HG02870 (cell line): ENCODE measurements around the gene PPFIA1.

Experiments used
- ATAC-seq: cut with Tn5 transposase; IDR thresholded peaks from one replicate; pipeline ENCODE4 v1.9.1; 2021; ENCODE audit warnings: mild to moderate bottlenecking, moderate library complexity; ENCODE audit not compliant: unreplicated experiment

The PPFIA1 gene

DNA sequence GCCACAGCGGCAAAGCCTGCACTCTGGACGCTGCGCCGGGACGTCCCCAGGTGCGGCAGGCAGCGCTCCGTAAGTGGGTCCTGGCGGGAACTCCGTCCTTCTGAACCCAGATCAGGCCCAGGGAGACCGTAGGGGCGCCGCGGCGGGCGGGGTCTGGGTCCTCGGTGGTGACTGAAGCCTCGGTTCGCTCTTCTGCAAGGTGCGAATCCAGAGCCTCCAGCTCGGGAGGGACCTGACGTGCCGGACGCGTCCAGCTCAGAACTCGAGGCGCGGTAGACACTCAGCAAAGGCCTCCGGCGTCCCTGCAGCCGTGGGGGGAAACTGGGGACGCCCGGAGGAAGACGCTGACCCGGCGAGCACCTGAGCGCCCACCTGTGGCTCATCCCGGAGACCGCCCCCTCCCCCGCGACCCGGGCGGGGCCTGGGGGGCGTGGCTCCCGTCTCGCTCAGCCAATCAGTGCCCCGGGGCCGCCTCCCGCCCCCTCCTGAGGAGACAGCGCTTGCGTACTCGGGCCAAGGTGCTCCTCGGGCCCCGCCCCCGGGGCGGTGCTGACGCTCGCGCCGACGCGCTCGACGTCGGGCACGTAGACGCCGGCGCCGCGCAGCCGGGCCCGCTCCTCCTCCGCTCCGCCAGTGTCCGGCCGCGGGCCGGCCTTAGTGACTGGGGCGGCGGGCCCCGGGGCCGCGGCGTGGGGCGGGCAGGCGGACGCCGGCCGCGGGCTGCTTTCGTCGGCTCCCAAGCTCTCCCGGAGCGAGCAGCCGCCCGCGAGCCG, at the start of gene PPFIA1:
Gene PPFIA1 (plus strand): TSS at position 587 of the 773 bp plus-strand sequence. CDS start 1,483 bp downstream, outside the sequence.
- peak; percentile 85 for ATAC-seq

DNA sequence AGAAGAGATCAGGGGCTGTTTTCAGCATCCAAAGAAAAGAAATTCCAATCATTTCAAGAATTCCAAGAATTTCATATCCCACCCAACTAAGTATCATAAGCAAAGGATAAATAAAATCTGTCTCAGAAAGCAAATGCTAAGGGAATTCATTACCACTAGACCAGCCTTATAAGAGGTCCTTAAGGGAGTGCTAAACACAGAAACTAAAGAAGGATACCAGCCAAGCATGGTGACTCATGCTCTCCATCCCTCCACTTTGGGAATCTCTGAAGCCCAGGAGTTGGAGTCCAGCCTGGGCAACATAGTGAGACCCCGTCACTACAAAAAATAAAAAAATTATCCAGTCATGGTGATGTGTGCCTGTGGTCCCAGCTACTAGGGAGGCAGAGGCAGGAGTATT, 49.6 kb upstream of the PPFIA1 start:
- ATAC-seq = no peak

DNA sequence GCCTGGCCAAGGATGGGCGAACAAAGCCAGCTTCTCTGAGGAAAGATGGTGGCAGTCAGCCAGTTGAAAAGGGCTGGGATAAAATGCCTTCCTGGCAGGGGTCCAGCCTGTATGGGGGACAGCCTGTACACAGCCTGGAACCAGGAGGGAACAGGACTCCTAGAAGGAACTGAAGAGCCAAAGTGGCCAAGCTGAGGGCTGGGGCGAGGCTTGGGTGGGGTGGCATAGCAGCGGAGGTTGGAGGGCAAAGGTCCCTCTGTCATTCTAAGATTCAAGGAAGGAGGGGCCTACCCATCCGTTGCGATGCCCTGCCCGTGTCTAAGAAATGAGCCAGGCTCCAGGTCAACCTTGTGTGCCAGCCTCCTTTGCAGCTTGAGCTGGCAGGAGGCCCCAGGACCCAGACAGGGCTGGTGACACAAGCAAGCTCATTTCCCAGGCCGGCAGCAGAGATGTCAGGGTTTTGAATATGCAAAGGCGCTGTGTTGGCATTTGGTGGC, 44.8 kb upstream of the PPFIA1 start:
- ATAC-seq = no peak

DNA sequence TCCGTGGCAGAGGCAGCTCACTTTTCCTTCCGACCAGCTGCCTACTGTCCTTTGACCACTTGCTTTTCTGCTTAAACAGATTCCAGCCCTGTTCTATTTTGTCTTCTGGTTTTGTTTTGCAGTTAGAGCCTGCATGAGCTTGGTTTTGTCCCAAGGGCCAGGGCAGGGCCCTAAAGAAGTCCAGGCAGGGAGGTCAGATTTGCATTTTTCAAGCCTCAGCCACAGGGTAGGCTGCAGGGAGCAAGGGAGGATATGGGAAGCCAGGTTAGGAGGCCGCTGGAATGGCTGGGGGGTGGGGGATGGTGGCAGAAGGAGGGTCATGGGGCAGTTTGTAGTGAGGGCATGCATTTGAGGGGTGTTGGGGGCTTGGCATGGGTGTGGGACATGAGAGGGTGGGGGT, 44.3 kb upstream of the PPFIA1 start:
- no peak for ATAC-seq

DNA sequence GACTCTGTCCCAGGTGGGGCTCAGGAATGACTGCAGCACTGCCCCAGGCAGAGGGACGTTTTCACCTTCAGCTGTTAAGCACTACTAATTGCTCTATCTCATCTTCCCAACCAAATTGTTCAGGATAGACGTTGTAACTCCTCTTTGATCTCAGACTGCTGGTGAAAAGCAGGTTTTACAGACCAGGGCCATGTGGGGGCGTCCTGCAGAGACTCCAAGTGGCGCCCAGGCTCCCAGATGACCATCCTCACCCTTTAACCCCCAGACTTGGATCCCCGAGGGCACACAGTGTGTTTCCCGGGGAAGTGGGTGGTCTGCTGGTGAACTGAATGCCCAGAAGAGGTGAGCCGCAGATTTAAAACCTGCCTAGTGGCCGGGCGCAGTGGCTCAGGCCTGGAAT, 43.5 kb upstream of the PPFIA1 start:
- ATAC-seq = no peak

DNA sequence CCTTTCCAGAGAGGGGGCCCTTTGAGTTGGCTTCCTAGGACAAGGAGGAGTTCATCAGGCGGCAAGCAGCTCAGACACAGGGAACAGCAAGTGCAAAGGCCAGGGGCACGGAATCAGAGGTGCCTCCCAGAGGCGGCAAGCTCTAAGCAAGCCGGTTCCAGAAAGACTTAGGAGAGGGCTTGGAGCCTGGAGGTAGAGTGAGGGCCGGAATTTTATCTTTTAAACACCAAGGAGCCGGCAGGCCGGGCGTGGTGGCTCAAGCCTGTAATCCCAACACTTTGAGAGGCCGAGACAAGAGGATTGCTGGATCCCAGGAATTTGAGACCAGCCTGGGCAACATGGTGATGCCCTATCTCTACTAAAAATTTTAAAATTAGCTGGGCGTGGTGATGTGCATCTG, 40.8 kb upstream of the PPFIA1 start:
- ATAC-seq = no peak

DNA sequence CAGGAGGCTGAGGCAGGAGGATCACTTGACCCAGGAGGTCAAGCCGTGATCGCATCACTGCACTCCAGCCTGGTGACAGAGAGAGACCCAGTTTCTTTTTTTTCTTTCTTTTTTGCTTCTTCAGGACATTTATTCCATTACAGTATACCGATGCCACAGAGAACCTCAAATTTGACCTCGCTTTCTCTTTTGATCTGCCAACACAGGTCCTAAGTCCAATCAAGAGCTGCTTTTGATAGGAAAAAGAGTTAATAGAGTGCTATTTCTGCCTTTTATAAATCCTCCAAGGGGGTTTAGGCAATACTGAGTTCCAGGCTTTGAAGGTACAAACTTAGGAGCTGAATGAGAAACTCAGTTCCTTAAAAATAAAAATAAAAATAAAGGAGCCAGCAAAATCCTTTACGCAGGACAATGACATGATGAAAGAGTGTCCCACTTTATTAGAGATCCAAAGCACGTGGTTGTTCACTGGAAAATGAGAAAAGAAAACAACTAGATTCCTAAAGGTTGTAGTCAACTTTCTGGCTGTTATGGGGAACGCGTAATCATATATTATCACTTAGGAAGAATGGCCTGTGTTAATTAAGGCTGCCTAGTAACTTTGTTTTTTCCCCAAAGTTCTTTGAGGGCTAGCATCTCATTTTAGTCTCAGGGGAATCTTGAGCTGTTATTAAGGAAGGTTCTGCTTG, 40.2 kb upstream of the PPFIA1 start:
- ATAC-seq = no peak

DNA sequence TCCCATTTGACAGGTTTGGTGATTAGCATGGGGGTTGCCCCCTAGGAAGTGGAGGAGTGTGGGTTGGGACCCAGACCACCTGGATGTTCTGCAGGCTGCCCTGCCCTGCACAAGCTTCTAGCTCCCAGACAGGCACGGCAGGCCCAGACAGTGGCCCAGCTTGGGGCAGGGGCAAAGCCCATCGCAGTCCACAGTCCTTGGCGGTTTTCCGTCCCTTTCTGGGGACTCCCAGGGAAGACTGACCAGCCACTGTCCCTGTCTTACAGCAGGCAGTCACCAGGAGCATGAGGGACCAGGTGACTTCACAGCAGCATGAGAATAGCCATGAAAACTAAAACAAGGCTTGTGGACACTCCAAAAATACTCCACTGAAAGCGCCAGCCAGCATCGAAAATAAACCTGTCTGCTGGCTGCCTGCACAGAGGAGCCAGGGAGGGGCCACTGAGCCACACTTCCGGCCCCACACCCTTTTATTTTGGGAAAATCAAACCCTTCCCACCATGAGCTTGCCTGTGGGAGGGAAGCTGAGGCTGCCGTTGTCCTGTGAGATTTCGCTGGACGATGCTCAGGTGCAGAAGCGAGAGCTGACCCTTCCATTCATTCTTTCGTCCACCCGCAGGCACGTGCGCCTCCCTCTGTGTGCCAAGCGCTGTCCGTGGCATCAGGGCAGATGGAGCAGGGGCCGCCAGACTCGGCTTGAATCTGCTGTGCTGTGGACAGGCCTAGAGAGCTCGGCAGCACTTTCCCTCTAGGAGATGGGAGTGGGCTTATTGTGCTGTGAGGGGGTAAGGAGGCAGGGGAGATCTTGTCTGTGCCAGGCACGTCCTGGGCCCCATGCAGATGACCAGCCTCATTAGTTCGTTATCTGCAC, 39.4 kb upstream of the PPFIA1 start:
- ATAC-seq = no peak

DNA sequence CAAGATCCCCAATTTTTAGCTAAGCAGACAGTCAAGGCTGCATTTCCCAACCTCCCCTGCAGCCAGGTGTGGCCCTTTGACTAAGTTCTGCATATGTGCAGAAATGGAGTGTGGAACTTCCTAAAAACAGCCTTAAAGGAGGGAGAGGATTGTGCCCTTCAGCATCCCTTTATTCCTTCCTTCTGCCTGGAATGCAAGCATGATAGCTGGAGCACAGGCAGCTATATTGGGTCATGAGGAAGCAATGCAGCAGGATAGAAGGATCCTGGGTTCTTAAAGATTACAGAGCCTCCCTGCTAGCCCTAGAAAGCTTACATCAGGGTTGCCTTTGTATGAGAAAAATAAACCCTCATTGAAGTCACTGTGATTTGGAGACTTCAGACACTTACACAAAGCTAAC, 37.5 kb upstream of the PPFIA1 start:
- ATAC-seq = no peak

DNA sequence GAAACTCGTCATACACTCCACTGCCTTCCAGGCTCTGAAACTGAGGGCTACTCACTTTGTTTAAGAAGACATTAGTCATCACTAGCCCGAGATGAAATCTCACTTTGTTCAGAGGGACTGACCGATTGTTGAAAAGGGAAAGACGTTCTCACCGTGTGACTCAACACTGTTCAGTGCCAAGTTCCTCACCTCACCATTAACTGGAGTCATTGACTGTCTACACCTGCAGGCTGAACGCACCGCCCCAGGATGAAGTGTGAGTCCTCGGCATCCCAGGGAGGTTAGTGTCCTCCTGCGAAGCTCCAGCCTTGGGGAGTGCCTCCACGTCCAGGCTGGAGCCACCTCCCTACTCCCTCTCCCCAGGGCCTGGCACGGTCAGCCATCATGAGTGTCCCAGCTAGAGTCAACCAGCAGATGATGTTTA, 37.0 kb upstream of the PPFIA1 start:
- ATAC-seq = no peak

DNA sequence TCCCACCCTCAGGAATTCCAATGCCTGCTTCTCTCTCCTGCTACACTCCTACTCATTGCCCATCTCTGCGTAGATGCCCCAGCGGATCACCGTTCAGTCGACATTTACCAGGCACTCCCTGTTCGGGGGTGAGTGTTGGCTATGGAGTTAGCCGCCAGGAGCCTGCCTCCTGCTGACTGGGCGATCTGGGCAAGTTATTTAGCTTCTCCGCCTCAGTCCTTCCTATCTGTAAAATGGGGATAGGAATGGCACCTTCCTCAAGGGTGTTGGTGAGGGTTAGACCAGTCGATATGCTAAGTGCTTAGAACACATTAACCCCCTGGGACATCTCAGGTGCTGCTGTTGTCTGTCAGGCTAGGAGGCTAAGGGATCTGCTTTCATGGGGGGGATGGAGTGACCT, 36.5 kb upstream of the PPFIA1 start:
- ATAC-seq = no peak

DNA sequence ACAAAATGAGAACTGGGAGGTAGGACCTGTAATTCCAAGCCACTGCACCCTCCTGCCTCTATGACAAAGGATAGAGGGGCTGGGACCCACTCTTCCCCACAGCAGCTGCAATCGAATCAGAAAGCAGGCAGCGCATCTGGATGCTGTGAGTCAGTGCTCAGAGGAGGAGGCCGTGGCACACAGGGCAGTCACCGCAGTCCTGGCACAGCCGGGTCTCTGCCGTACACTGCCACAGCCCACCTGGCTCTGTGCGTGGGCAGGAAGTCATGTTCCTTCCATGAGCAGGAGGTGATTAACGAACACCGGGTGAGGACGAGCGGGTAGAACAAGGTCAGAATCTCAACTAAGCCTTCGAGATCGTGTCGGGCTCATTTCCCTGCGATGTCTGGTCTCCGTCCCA, 30.2 kb upstream of the PPFIA1 start:
- no peak for ATAC-seq

DNA sequence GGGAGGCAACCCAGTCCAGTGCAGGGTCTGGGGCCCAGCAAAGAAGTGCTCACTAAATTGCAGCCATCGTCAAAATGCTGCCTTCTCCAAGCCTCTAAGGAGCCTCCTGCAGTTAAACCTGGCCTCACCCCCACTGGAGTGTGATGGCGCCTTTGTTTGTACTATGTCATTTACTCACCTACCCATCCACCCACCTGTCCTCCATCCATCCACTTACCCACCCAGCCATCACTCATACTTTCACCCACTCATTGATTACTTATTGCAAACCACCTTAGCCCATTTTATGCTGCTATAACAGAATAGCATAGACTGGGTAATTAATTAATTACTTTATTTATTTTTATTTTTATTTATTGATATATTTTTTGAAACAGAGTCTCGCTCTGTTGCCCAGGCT, 28.8 kb upstream of the PPFIA1 start:
- ATAC-seq = no peak

DNA sequence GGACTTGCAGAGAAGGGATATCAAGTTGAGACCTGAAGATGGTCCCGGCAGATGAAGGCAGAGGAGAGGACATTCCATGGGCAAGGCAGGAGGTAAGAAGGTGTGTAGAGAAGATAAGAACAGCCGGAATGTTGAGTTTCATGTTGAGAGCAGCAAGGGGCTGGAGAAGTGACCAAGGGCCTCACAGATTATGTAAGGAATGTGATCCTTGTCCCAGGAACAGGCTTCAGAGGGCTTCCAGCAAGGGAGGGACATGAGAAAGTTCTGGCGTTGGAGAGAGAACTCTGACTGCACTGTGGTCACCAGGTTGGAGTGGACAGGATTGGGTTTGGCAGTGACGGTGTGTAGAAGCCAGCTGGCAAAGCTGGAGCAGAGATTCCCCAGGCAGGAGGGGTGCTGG, 27.6 kb upstream of the PPFIA1 start:
- no peak for ATAC-seq

DNA sequence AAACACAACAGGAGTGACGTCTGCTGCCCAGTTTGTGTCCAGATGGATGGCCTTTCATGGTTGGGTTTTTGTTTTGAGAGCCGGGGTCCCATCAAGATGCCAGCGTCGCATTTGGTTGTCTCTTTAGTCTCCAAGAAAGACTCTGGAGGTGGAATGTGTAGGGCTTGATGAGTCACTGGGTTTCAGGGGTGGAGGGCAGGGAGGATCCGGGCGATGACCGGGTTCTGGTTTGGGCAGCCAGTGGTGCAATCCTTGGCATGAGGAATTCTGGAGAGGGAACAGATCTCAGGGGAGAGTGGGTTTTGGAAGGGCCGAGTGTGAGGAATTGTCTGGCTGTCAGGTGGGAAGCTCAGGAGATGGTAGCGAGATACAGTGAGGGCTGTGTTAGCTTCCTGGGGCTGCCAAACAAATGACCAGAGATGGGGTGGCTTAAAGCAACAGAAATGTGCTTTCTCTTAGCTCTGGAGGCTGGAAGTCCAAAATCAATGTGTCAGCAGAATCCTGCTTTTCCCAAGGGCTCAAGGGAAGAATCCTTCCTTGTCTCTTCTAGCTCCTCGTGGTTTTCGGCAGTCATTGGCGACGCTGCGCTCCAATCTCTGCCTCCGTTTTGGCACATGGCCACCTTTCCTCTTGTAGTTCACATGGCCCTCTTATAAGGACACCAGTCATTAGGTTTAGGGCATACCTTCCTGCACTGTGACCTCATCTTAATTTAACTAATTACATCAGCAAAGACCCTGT, 26.4 kb upstream of the PPFIA1 start:
- ATAC-seq = no peak

DNA sequence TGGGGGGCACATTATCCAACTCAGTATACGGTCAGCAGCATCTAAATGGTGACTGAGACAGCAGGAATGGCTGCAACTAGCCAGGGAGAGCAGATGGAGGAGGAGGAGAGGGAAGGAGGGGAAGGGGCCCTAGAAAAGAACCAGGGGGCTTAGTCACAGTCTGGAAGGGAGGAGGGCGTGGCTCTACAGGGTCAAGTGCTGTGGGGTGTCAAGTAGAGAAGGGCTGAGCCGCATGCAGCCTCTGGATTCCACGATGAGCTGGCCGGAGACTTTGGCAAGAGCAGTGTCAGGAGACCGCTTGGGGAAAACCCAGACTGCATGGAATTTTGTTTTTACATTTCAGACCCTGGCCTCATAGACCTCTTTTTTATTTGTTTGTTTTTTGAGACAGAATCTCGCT, 25.8 kb upstream of the PPFIA1 start:
- ATAC-seq = no peak

DNA sequence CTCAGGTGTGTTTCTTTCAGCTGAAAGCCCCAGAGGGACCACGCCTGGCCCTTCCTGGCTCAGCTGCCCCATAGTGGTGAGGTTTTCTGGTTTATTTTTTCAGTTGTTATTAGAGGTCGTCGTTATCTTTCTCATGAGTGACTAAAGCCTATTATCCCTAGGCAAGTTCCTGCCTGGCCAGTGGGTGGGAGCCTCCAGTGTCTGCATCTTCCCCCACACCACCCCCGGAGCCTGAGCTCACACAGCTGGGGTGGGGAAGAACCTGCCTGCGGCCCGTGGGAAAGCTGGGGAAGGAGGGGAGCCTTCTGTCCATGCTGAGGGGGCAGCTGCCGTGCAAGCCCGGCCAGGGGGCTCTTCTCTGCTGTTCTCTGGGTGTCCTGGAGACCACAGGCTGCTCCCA, 24.3 kb upstream of the PPFIA1 start:
- ATAC-seq = no peak

DNA sequence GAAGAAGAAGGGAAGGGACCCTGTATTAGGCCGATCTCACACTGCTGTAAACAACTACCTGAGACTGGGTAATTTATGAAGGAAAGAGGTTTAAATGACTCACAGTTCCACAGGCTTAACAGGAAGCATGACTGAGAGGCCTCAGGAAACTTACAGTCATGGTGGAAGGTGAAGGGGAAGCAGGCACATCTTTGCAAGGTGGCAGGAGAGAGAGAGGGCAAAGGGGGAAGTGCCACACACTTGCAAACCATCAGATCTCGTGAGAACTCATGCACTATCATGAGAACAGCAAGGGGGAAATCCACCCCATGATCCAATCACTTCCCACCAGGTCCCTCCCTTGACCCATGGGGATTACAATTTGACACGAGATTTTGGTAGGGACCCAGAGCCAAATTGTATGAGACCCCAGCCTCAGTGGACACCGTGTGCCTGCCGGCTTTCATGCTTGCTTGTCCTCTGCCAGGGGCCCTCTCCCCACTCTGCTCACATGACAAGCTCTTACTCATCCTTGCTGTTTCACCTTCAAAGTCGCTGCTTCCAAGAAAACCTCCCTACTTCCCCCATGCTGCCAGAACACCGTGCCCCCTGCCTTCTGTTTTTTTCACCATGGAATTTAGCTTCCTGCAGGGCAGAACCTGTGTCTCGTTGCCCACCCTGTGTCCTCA, 23.3 kb upstream of the PPFIA1 start:
- no peak for ATAC-seq

DNA sequence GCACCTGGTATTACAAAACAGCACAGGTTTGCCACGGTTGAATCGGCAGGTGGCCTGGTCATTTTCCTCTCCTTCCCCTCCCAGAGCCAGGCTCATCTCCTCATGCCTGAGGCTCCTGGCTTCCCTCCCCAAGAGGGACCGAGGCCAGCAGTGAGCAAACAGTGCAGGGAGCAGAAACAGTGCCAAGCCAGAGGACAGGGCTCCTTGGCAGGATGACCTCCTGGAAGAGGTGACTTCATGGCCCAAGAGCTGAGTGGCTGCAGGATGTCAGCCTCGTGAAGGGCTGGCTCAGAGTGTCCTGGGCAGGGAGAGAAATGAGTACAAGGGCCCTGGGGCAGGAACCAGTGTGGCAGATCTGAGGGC, 22.8 kb upstream of the PPFIA1 start:
- no peak for ATAC-seq
